Loucy (cell line): Measurements from ENCODE around the gene MT4.

Experiments
- EZH2phosphoT487 ChIP-seq: fragments of 200-600 bp; IDR thresholded peaks from 2 replicates; pipeline ENCODE4 v1.6.1; 2018; ENCODE audit warnings: antibody characterized with exemption, mild to moderate bottlenecking, moderate library complexity, borderline replicate concordance
- TF ChIP-seq, protein P1 (sequence below): fragments of 200-600 bp; sonication (generic); conservative IDR thresholded peaks from 2 replicates; pipeline ENCODE4 v1.5.1; 2014; ENCODE audit warnings: mild to moderate bottlenecking, antibody characterized with exemption, low read length

DNA sequence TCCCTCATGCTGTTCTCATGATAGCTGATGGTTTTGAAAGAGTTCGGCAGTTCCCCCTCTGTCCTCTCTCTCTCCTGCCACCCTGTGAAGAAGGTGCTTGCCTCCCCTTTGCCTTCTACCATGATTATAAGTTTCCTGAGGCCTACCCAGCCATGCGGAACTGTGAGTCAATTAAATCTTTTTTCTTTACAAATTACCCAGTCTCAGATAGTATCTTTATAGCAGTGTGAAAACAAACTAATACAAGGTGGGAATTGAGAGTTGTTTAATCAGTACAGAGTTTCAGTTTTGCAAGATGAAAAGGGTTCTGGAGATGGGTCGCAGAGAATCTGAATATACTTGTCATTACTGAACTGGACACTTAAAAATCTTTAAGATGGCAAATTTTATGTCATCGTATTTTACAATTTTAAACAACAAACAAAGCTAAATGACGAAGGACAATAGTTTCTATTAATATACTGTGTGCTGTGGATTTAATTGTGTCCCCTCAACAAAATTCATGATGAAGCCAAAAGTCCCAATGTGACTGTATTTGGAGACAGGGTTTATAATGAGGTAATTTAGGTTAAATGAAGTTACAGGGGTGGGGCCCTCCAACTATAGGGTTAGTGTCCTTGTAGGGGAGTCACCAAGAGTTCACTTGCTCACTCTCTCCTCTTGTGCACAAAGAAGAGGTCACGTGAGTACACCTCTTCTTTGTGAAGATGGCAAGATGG is 28.9 kb downstream of the MT4 start:
- TF ChIP-seq, protein P1, sequence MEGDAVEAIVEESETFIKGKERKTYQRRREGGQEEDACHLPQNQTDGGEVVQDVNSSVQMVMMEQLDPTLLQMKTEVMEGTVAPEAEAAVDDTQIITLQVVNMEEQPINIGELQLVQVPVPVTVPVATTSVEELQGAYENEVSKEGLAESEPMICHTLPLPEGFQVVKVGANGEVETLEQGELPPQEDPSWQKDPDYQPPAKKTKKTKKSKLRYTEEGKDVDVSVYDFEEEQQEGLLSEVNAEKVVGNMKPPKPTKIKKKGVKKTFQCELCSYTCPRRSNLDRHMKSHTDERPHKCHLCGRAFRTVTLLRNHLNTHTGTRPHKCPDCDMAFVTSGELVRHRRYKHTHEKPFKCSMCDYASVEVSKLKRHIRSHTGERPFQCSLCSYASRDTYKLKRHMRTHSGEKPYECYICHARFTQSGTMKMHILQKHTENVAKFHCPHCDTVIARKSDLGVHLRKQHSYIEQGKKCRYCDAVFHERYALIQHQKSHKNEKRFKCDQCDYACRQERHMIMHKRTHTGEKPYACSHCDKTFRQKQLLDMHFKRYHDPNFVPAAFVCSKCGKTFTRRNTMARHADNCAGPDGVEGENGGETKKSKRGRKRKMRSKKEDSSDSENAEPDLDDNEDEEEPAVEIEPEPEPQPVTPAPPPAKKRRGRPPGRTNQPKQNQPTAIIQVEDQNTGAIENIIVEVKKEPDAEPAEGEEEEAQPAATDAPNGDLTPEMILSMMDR: no peak
- TF ChIP-seq EZH2phosphoT487: no peak
